SU-DHL-6 (cell line): ENCODE results near the gene GPR152.
A peak's percentile ranks its signal among the peaks of the same experiment; 100 is the strongest.
"Not testable (repeated sequence)": the region's sequence is repeated elsewhere in the genome, so short reads cannot be mapped to it uniquely, and the experiment has no call there.

Experiments
- H2AFZ ChIP-seq: fragments of 200-600 bp; sonication (generic); 2 replicates; pipeline ENCODE4 v1.6.1; 2014; ENCODE audit warnings: low read depth, mild to moderate bottlenecking, moderate library complexity, mixed read lengths, antibody characterized with exemption, low read length; ENCODE audit not compliant: severe bottlenecking
- H3F3A ChIP-seq: fragments of 200-600 bp; shearing (Covaris generic); 2 replicates; pipeline ENCODE4 v1.6.0; 2016; ENCODE audit warnings: antibody characterized with exemption, mild to moderate bottlenecking; ENCODE audit not compliant: insufficient read depth
- H3K27ac ChIP-seq: fragments of 200-600 bp; sonication (generic); 2 replicates; pipeline ENCODE4 v1.5.1; 2016; ENCODE audit warnings: low read depth, mild to moderate bottlenecking, low read length, moderate library complexity, mixed read lengths
- H3K27me3 ChIP-seq: fragments of 200-600 bp; sonication (generic), shearing (Covaris generic); 2 replicates; pipeline ENCODE4 v1.6.0; 2014; ENCODE audit warnings: mild to moderate bottlenecking, low read length
- H3K36me3 ChIP-seq: fragments of 200-600 bp; sonication (generic); 2 replicates; pipeline ENCODE4 v1.6.1; 2014; ENCODE audit warnings: mild to moderate bottlenecking, low read length, mixed read lengths
- H3K4me2 ChIP-seq: fragments of 300-600, 200-600 bp; shearing (Covaris generic), sonication (generic); 2 replicates; pipeline ENCODE4 v1.6.0; 2014; ENCODE audit warnings: low read length, low read depth, mild to moderate bottlenecking; ENCODE audit not compliant: poor library complexity, severe bottlenecking
- H3K4me3 ChIP-seq: fragments of 200-600 bp; sonication (generic); 2 replicates; pipeline ENCODE4 v1.5.1; 2014; ENCODE audit warnings: antibody characterized with exemption, low read length, mild to moderate bottlenecking, mixed read lengths; ENCODE audit not compliant: insufficient read depth, poor library complexity, severe bottlenecking
- H3K79me2 ChIP-seq: fragments of 200-600 bp; sonication (generic); 2 replicates; pipeline ENCODE4 v1.6.1; 2014; ENCODE audit warnings: mild to moderate bottlenecking, low read length, moderate library complexity; ENCODE audit not compliant: insufficient read depth
- H3K9ac ChIP-seq: fragments of 200-600 bp; sonication (generic); 2 replicates; pipeline ENCODE4 v1.7.0; 2014; ENCODE audit warnings: mild to moderate bottlenecking, low read length
- H3K9me2 ChIP-seq: fragments of 200-600 bp; sonication (generic); replicated peaks from 2 replicates; pipeline ENCODE4 v1.6.1; 2014; ENCODE audit warnings: low read length; ENCODE audit not compliant: insufficient read depth
- H3K9me3 ChIP-seq: fragments of 200-600 bp; sonication (generic); 2 replicates; pipeline ENCODE4 v1.6.1; 2014; ENCODE audit warnings: low read length, mixed read lengths; ENCODE audit not compliant: insufficient read depth
- H4K20me1 ChIP-seq: fragments of 200-600 bp; sonication (generic); 2 replicates; pipeline ENCODE4 v1.6.1; 2014; ENCODE audit warnings: low read depth, mild to moderate bottlenecking, antibody characterized with exemption, low read length, moderate library complexity, mixed read lengths
- EZH2phosphoT487 ChIP-seq: fragments of 200-600 bp; sonication (generic), shearing (Covaris generic); conservative IDR thresholded peaks from 2 replicates; pipeline ENCODE4 v1.6.1; 2018; ENCODE audit warnings: mild to moderate bottlenecking, antibody characterized with exemption, low read length, moderate library complexity, mixed read lengths
- TF ChIP-seq, protein P1 (sequence below): fragments of 200-600 bp; sonication (generic); IDR thresholded peaks from one replicate; pipeline ENCODE4 v1.5.1; 2017; ENCODE audit warnings: antibody characterized with exemption, mild to moderate bottlenecking, low read length, moderate library complexity; ENCODE audit not compliant: insufficient read depth, poor library complexity, severe bottlenecking

The GPR152 gene

GRCh38 chr11:67429722-67430121 is 22.8 kb downstream of the GPR152 start:
- H3K4me3 ChIP-seq = peak overlapping the region; percentile 92
- H4K20me1 ChIP-seq = no peaks in the 10 kb centered on the region
- TF ChIP-seq, protein P1, sequence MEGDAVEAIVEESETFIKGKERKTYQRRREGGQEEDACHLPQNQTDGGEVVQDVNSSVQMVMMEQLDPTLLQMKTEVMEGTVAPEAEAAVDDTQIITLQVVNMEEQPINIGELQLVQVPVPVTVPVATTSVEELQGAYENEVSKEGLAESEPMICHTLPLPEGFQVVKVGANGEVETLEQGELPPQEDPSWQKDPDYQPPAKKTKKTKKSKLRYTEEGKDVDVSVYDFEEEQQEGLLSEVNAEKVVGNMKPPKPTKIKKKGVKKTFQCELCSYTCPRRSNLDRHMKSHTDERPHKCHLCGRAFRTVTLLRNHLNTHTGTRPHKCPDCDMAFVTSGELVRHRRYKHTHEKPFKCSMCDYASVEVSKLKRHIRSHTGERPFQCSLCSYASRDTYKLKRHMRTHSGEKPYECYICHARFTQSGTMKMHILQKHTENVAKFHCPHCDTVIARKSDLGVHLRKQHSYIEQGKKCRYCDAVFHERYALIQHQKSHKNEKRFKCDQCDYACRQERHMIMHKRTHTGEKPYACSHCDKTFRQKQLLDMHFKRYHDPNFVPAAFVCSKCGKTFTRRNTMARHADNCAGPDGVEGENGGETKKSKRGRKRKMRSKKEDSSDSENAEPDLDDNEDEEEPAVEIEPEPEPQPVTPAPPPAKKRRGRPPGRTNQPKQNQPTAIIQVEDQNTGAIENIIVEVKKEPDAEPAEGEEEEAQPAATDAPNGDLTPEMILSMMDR = no peak
- no peak for TF ChIP-seq EZH2phosphoT487
- H3F3A ChIP-seq = peaks cover 17% of the 10 kb centered on the region
- H3K4me2 ChIP-seq = peak overlapping the region; percentile 90
- H3K79me2 ChIP-seq = peaks cover 13% of the 10 kb centered on the region
- H3K9me2 ChIP-seq = no peaks in the 10 kb centered on the region
- H2AFZ ChIP-seq = no peak overlapping the region
- no peak overlapping the region for H3K27ac ChIP-seq
- H3K9ac ChIP-seq = peak overlapping the region; percentile 92
- H3K36me3 ChIP-seq = no peaks in the 10 kb centered on the region
- no peaks in the 10 kb centered on the region for H3K27me3 ChIP-seq
- no peaks in the 10 kb centered on the region for H3K9me3 ChIP-seq

GRCh38 chr11:67429038-67429668 is 23.4 kb downstream of the GPR152 start:
- H3K9me3 ChIP-seq = no peaks in the 10 kb centered on the region
- TF ChIP-seq, protein P1 = no peak
- no peak for TF ChIP-seq EZH2phosphoT487
- peaks cover 13% of the 10 kb centered on the region for H3K79me2 ChIP-seq
- peaks cover 11% of the 10 kb centered on the region; the same call in 1 of the 2 replicates for H3F3A ChIP-seq
- H3K4me3 ChIP-seq = peak overlapping the region; percentile 92
- H4K20me1 ChIP-seq = no peaks in the 10 kb centered on the region
- H2AFZ ChIP-seq = no peak overlapping the region
- no peaks in the 10 kb centered on the region for H3K27me3 ChIP-seq
- H3K9me2 ChIP-seq = no peaks in the 10 kb centered on the region
- H3K36me3 ChIP-seq = no peaks in the 10 kb centered on the region
- H3K9ac ChIP-seq = peak overlapping the region; percentile 92
- H3K4me2 ChIP-seq = peak overlapping the region; percentile 90
- H3K27ac ChIP-seq = peak overlapping the region; percentile 24; the same call in 1 of the 2 replicates

DNA sequence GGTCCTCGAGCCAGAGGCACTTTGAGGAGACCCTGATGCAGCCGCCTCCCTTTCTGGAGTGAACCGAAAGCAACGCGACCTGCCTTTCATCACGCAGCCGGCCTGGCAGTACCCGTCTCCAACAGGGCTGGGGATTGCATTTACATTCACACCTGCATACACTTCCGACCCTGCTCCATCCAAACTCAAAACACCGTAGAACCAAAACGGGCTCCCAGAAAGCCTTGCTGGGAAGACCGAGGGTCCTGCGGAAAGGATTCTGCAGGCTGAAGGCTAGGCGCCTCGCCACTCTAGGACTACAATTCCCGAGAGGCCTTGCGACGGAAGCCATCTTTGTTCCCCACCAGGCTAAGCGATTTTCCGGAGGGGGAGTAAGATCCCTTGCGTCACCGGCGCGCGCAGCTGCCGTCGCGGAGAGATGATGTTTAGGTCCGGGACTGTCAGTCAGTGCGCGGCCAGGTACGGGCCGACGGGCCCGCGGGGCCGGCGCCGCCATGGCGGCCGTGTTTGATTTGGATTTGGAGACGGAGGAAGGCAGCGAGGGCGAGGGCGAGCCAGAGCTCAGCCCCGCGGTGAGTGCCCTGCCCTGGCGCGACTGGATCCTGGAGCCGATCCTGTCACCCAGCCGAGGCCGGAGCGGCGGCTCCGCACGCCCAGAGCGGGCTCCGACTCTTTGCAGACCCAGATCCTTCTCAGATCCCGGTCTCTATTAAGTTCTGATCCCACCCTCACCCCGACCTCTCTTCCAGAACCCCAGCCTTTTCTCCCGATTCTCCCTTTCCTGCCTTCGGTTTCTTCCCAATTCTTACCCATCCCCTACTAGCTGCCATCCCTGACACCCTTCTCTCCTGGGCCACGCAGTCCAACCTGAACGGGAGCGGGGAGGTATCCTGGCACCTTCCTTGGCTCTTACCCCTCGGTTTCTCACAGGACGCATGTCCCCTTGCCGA is 24.2 kb downstream of the GPR152 start, which contains the start of gene RPS6KB2:
TSS of gene RPS6KB2 (plus strand) at position 443 of the 950 bp plus-strand sequence. CDS start at position 495, 52 bp downstream.
- peak within 1 kb of the TSS; percentile 46 for H3K27ac ChIP-seq
- peak within 1 kb of the TSS; percentile 92 for H3K4me3 ChIP-seq

DNA sequence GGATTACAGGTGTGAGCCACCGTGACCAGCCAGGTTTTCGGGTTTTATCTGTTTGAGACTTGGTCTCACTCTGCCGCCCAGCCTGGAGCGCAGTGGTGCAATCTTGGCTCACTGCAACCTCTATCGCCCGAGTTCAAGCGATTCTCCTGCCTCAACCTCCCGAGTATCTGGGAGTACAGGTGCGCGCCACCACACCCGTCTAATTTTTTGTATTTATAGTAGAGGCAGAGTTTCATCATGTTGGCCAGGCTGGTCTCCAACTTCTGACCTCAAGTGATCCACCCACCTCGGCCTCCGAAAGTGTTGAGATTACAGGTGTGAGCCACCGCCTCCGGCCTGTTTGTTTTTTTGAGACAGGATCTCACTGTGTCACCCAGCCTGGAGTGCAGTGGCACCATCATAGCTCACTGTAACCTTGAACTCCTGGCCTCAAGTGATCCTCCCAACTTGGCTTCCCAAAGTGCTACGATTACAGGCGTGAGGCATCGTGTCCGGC is 25.1 kb downstream of the GPR152 start:
- not testable (repeated sequence) for H3K9me2 ChIP-seq, H3F3A ChIP-seq, H3K27me3 ChIP-seq, H3K9me3 ChIP-seq, H3K36me3 ChIP-seq, H4K20me1 ChIP-seq
- Histone ChIP-seq H3K79me2 (peaks cover 13% of the 10 kb centered on the region), H3K27ac (peak overlapping the region; percentile 46), H3K4me3 (peak overlapping the region; percentile 92), H2AFZ (peak overlapping the region; percentile 72), H3K4me2 (peak overlapping the region; percentile 90), H3K9ac (peak overlapping the region; percentile 92)

More for the DNA sequence above, 24.2 kb downstream of the GPR152 start, which contains the start of gene RPS6KB2:
- Histone ChIP-seq H3K9me3 (no peaks in the 10 kb centered on the region), H3K9me2 (no peaks in the 10 kb centered on the region), H2AFZ (peak within 1 kb of the TSS; percentile 72), H3K9ac (peak within 1 kb of the TSS; percentile 92), H3F3A (peaks cover 3% of the 10 kb centered on the region; the same call in 1 of the 2 replicates), H3K4me2 (peak within 1 kb of the TSS; percentile 90), H4K20me1 (no peaks in the 10 kb centered on the region), H3K36me3 (no peaks in the 10 kb centered on the region), H3K79me2 (peaks cover 13% of the 10 kb centered on the region), H3K27me3 (no peaks in the 10 kb centered on the region)
- no peak for TF ChIP-seq EZH2phosphoT487
- TF ChIP-seq, protein P1 = no peak
